LNCaP clone FGC (cell line): ENCODE results near the gene FOXL3.

Experiments
- DNase-seq: peaks from one replicate; pipeline ENCODE4 v3.0.0-alpha.2; 2011; ENCODE audit warnings: low read depth
- H3K4me3 ChIP-seq: 2 replicates; pipeline ENCODE4 v1.5.1; 2011; ENCODE audit warnings: mild to moderate bottlenecking, low read depth, low read length, control low read depth
- CTCF ChIP-seq: IDR thresholded peaks from 2 replicates; pipeline ENCODE4 v1.5.1; 2012; ENCODE audit warnings: mild to moderate bottlenecking; ENCODE audit not compliant: control insufficient read depth, insufficient read depth; ENCODE audit errors: extremely low read depth

The FOXL3 gene

GRCh38 chr7:320297-320696, 30.3 kb downstream of the FOXL3 start:
- DNase-seq = no peak
- H3K4me3 ChIP-seq = no peak overlapping the region

GRCh38 chr7:322111-322671, 32.2 kb downstream of the FOXL3 start:
- TF ChIP-seq CTCF = peak; percentile 98
- no peak for DNase-seq

More at GRCh38 chr7:320297-320696, 30.3 kb downstream of the FOXL3 start:
- no peak for TF ChIP-seq CTCF

GRCh38 chr7:322708-323111, 32.7 kb downstream of the FOXL3 start:
- TF ChIP-seq CTCF = no peak
- DNase-seq = no peak
- H3K4me3 ChIP-seq = no peak overlapping the region

More at GRCh38 chr7:322111-322671, 32.2 kb downstream of the FOXL3 start:
- H3K4me3 ChIP-seq = no peak overlapping the region

DNA sequence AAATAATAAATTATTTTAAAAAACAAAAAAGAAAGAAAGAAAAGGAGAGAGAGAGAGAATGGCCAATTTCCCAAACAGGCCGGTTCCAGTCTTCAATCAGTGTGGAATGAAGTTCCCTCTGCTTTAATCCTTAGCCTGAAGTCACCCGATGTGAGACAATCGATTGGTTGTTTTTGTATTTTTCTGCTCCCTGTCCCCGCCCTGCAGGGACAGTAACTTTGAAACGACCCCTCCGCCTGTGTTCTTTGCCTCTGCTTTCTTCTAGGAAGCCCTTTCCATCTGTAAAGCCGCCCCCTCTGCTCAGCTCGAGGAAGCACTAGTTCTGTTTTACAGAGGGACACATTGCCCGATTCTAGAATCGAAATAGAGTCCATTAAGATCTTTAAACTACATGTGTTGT, 33.4 kb downstream of the FOXL3 start:
- DNase-seq = no peak
- no peak overlapping the region for H3K4me3 ChIP-seq
- TF ChIP-seq CTCF = no peak

DNA sequence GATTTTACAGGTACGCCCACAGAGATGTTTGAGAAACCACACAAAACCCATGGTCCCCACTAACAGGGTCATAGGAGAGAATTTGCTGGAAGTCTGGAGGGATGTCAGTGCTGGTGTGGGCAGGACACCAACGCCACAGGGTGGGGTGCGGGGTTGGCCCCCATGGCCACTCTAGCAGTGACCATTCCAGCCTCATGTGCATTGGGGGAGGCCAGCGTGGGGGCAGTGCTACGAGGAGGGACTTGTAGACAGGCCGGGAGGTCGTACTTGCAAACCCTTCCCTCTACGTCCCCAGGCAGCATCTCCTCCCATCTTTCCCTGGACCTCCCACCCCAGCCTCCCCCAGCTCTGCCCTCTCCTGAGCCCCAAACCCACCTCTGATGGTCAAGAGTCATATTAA, 34.0 kb downstream of the FOXL3 start:
- H3K4me3 ChIP-seq = no peak overlapping the region
- no peak for DNase-seq
- TF ChIP-seq CTCF = no peak

GRCh38 chr7:325051-325798, 35.3 kb downstream of the FOXL3 start:
- no peak for TF ChIP-seq CTCF
- no peak for DNase-seq
- H3K4me3 ChIP-seq = no peak overlapping the region

DNA sequence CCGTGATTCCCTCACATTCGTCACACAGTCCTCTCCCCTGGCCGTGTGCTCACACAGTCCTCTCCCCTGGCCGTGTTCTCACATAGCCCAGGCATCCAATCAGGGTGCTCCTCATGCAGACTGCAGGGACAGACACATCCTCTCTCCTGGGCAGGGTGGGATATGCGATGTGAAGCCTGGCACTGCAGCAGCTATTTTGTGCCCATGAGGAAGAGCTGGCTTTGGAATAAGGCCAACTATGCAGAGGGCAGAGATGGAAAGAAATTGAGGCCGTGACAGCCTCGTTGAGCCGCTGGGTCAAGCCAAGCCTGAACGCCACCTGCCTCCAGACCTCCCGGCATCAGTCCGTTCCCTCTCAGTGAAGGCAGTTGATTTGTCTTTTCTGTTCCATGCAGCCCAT, 35.8 kb downstream of the FOXL3 start:
- H3K4me3 ChIP-seq = no peak overlapping the region
- no peak for TF ChIP-seq CTCF
- DNase-seq = no peak
